ENCODE measurements around the gene SPINK9.

The SPINK9 gene

GRCh38 chr5:148368299-148368698 lies 32.9 kb downstream of the SPINK9 start:
- FAIRE-seq, result no peak

DNA sequence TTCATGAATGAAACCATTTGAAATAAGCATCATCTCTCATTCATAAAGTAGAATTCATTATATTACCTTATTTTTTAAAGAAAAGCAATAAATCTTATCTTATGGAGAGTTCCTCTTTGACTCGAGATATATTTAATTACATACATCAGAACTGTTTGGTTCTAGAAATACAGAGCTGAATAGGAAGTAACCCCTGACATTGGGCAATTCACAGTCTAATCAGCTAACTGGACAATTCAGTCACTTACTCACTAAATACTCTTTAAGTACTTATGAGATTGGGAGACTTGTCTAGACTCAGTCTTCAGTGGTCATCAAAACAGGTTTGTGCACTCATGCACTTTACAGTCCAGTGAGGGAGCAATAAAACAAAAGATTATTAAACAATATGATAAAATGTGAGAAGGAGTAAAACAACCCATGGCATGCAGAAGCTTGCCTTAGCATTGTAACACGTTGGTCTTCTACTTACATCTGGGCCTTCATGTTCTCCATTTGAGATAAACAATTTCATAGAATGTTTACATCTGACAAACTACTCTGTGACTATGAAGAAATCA lies 36.9 kb downstream of the SPINK9 start:
- FAIRE-seq, result no peak

GRCh38 chr5:148372893-148373292 lies 37.5 kb downstream of the SPINK9 start:
- FAIRE-seq, result no peak

- FAIRE-seq, result no peak
These were observed 39.5 kb downstream of the SPINK9 start for GRCh38 chr5:148374690-148375360.

GRCh38 chr5:148376198-148376597 lies 40.8 kb downstream of the SPINK9 start:
- no peak for FAIRE-seq

DNA sequence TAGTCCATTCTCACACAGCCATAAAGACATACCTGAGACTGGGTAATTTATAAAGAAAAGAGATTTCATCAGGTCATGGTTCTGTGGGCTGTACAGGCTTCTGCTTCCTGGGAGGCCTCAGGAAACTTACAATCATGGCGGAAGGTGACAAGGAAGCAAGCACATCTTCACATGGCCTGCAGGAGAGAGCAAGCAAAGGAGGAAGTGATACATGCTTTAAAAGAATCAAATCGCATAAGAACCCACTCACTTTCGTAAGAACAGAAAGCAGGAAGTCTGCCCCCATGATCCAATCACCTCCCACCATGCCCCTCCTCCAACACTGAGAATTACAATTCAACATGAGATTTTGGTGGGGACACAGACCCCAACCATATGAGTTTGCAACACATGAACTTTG lies 43.3 kb downstream of the SPINK9 start:
- no peak for FAIRE-seq

DNA sequence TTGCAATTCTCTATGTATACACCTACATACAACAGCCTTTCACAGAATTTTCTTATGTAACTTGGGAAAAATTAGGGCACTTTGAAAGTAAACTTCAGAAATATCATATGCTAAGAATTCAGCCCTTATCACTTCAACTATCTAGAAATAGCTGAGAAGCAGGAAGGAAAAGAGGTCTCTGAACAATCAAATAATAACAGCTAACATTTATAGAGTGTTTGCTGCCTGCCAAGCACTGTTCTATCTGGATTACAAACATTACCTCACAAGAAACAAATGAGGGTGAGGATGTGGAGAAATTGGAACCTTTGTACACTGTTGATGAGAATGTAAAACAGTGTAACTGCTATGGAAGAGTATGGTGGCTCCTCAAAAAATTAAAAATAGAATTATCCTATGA lies 44.0 kb downstream of the SPINK9 start:
- FAIRE-seq, result no peak

- no peak for FAIRE-seq
These were observed 46.5 kb downstream of the SPINK9 start for GRCh38 chr5:148381906-148382305.

- FAIRE-seq, result peak; percentile 28
These were observed 47.6 kb downstream of the SPINK9 start for GRCh38 chr5:148382961-148383360.

DNA sequence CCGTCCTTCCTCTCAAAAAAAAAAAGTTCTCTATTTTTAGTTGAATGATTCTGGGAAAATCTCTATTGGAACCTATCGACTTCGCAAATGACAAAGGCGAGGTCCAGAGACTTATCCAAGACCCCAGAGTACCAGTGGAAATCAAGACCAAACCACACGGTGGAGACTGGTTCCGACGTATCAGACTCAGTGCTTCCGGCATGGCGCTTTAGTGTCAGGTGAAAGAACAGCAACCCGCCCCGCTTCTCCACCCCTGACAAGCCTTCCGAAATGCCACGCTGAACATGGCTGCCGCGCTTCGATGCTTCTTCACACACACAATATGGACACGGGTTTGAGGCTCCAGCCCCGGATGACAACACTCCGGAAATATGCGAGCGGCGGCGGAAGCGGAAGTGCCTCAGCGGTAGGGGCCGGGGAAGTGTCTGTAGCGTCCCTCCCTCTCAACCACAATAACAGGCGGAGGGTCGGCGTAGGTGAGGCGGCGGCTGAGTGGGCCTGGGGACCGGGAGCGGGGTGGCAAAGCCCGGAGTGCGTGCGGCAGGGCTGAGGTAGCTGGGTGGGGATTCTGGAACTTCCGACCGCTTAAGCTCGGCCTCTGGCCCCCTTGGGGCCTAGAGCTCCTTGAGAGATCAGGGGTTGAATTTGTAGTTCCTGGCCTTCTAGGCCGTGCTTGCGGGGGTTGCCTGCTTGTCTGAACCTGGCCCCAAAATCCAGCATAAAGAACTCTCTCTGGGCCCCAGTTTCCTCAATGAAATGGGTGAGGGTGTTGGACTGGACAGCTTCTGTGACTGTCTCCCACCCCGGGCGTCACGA lies 48.4 kb downstream of the SPINK9 start, which contains the start of gene FBXO38:
TSS of gene FBXO38 (plus strand) at position 395 of the 816 bp plus-strand sequence. CDS start 10,819 bp downstream, outside the sequence.
- peak; percentile 61 for FAIRE-seq

GRCh38 chr5:148384380-148384737 lies 49.0 kb downstream of the SPINK9 start:
- FAIRE-seq, result no peak

DNA sequence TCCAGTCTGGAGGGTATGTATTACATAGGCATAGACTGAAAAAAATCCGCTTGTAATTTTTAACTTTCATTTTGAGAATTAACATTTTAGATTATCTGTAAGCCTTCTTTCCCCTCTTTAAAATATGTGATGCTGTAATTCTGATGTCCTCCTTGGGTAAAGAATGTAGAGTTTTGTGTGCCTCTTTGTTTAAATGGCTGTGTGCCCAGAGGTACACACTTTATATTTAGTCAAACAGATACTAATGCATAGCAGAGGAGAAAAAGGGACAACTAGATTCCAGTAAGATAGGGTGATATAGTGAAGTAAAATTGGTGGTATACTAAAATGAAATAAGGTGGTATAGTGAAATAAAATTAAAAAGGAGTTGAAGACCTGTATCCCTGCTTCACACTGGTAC lies 49.7 kb downstream of the SPINK9 start:
- FAIRE-seq, result no peak

GRCh38 chr5:148386041-148386440 lies 50.7 kb downstream of the SPINK9 start:
- FAIRE-seq, result no peak

- no peak for FAIRE-seq
These were observed 52.0 kb downstream of the SPINK9 start for GRCh38 chr5:148387325-148387724.

GRCh38 chr5:148388696-148389095 lies 53.3 kb downstream of the SPINK9 start:
- FAIRE-seq, result no peak

Measured in colon (tissue), 2 donors.